Esophagus muscularis mucosa (tissue), 4 donors: Measurements from ENCODE around the gene ARX.

Source experiments
- EP300 ChIP-seq: sonication (generic); formaldehyde crosslinking; IDR thresholded peaks from one replicate; pipeline ENCODE4 v1.6.1; 2017; ENCODE audit warnings: antibody characterized with exemption
- POLR2AphosphoS5 ChIP-seq, 2 donors: sonication (generic); formaldehyde crosslinking; IDR thresholded peaks; one replicate each; pipeline ENCODE4 v1.6.1; 2017; ENCODE audit warnings: antibody characterized with exemption in 2 of 2
- TF ChIP-seq, protein P1 (sequence below), 3 experiments: fragments of 200-600 bp in 2 of 3; fragments of 450-650 bp in 1 of 3; sonication (generic) in 2 of 3; IDR thresholded peaks; one replicate each; pipeline ENCODE4 v1.5.1; 2017 to 2019; ENCODE audit warnings: antibody characterized with exemption in 3 of 3, mild to moderate bottlenecking in 2 of 3, moderate library complexity in 1 of 3

DNA sequence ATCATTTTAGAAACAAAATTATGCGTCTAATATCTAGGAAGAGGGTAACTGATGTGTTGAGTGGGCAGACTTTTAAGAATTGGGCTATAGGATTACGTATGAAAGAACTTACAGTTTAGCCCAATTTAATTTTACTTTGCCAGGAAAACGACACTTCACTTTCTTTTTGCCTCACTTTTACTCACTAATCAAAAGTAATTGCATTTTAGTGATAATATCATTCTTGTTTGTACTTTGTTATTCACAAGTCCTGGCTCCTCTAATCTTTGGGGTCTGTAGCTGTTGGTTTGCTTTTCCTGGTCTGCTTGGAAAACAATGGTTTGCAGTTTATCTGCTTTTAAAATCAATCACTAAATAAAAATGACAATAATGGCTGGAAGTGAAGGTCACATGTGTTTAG, 2.9 kb upstream of the ARX start:
- TF ChIP-seq, protein P1, sequence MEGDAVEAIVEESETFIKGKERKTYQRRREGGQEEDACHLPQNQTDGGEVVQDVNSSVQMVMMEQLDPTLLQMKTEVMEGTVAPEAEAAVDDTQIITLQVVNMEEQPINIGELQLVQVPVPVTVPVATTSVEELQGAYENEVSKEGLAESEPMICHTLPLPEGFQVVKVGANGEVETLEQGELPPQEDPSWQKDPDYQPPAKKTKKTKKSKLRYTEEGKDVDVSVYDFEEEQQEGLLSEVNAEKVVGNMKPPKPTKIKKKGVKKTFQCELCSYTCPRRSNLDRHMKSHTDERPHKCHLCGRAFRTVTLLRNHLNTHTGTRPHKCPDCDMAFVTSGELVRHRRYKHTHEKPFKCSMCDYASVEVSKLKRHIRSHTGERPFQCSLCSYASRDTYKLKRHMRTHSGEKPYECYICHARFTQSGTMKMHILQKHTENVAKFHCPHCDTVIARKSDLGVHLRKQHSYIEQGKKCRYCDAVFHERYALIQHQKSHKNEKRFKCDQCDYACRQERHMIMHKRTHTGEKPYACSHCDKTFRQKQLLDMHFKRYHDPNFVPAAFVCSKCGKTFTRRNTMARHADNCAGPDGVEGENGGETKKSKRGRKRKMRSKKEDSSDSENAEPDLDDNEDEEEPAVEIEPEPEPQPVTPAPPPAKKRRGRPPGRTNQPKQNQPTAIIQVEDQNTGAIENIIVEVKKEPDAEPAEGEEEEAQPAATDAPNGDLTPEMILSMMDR (IDR thresholded peaks at IDR 0.05), result no peak
- TF ChIP-seq POLR2AphosphoS5 (IDR thresholded peaks at IDR 0.05) (no peak), EP300 (no peak)
